GM12878 (cell line): Measurements from ENCODE around the gene RPS5.

ENCODE experiments used
- BCL11A ChIP-seq: IDR thresholded peaks from 2 replicates; pipeline ENCODE4 v1.6.1; 2011; ENCODE audit warnings: low read depth, low read length
- CTCF ChIP-seq, 3 experiments: IDR thresholded peaks in 2 of 3; conservative IDR thresholded peaks in 1 of 3; 2 replicates each; pipeline ENCODE4 v1.5.1; 2011; ENCODE audit warnings: low read depth in 3 of 3, low read length in 3 of 3, mild to moderate bottlenecking in 3 of 3, control low read depth in 2 of 3, moderate library complexity in 2 of 3, inconsistent platforms in 1 of 3, mixed read lengths in 1 of 3; ENCODE audit not compliant: control insufficient read depth in 2 of 3, insufficient read depth in 1 of 3; ENCODE audit errors: extremely low read depth in 1 of 3
- EZH2 ChIP-seq: IDR thresholded peaks from 2 replicates; pipeline ENCODE4 v1.6.1; 2012; ENCODE audit warnings: low read depth, mild to moderate bottlenecking, control low read depth, inconsistent platforms, low read length, borderline replicate concordance; ENCODE audit not compliant: control insufficient read depth
- PBX3 ChIP-seq: IDR thresholded peaks from 2 replicates; pipeline ENCODE4 v1.6.1; 2011; ENCODE audit warnings: mild to moderate bottlenecking, low read depth, low read length, moderate library complexity; ENCODE audit not compliant: insufficient replicate concordance
- POLR2A ChIP-seq: IDR thresholded peaks from 2 replicates; pipeline ENCODE4 v1.6.1; 2011; ENCODE audit warnings: low read depth, mild to moderate bottlenecking, low read length
- RAD21 ChIP-seq: IDR thresholded peaks from 2 replicates; pipeline ENCODE4 v1.6.1; 2011; ENCODE audit warnings: mild to moderate bottlenecking, low read depth, low read length, moderate library complexity; ENCODE audit not compliant: insufficient read depth
- SMC3 ChIP-seq: IDR thresholded peaks from 2 replicates; pipeline ENCODE4 v1.6.1; 2011; ENCODE audit warnings: low read length, improper control_type of control experiment, borderline replicate concordance

GRCh38 chr19:58345558-58345957 lies 41.5 kb upstream of the RPS5 start:
- TF ChIP-seq POLR2A (no peak), RAD21 (no peak), SMC3 (no peak), CTCF (IDR thresholded peaks at IDR 0.05 in 2 of 3, conservative IDR thresholded peaks at IDR 0.05 in 1 of 3; ENCODE audit: control insufficient read depth in 2 of 3, extremely low read depth in 1 of 3, insufficient read depth in 1 of 3, low read depth in 3 of 3, low read length in 3 of 3) (no peak), PBX3 (no peak), EZH2 (no peak), BCL11A (no peak)
